ENCODE results near the gene HDAC4. TPM values are rescaled to one million over a fixed set of nuclear protein-coding genes. Genes with fewer than 3 reads are reported as not detected.

Gene HDAC4
- total RNA-seq, 1 donor from 2014 or later, result 65.7 TPM

DNA sequence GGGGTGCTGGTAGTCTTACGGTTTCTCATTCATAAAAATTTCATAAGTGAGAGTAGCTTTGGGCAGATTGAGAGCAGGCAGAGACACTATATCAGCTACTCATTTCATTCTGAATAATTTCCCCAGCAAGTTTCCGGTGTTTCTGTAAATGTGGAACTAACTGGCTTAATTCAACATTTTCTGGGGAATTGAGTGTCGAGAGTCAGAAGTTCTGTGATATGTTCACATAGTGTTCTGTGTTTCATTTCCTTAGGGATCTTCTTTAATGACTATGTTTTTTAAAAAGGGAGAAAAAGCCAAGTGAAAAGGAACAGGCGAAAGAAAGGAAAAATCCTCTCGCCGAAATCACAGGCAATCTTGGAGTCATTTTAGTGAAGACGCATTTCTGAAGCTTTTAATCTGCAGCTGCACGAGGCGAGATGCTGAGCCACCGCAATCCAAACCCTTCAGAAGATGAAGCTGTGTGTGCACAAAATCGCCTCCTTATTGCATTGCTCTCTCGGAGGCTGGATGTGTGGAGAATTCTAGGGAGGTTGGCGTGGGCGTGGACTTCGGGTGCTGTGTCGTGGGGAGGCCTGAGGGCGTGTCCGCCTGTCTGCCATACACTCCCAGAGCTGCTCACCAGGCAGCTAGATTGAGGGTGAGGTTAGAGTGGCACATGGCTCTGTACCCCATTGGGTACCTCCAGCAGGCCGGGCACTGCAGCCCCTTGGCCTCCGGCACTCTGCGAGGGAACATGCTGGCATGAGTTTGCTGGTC, 38.4 kb upstream of the HDAC4 start:
- intact Hi-C loops (cut with DNase I), result no loop called here
- no peak overlapping the region for H3K4me3 ChIP-seq
- TF ChIP-seq, protein P1, sequence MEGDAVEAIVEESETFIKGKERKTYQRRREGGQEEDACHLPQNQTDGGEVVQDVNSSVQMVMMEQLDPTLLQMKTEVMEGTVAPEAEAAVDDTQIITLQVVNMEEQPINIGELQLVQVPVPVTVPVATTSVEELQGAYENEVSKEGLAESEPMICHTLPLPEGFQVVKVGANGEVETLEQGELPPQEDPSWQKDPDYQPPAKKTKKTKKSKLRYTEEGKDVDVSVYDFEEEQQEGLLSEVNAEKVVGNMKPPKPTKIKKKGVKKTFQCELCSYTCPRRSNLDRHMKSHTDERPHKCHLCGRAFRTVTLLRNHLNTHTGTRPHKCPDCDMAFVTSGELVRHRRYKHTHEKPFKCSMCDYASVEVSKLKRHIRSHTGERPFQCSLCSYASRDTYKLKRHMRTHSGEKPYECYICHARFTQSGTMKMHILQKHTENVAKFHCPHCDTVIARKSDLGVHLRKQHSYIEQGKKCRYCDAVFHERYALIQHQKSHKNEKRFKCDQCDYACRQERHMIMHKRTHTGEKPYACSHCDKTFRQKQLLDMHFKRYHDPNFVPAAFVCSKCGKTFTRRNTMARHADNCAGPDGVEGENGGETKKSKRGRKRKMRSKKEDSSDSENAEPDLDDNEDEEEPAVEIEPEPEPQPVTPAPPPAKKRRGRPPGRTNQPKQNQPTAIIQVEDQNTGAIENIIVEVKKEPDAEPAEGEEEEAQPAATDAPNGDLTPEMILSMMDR (IDR thresholded peaks at IDR 0.05), result no peak
- H3K36me3 ChIP-seq, result no peaks in the 10 kb centered on the region
- H3K27ac ChIP-seq, result no peak overlapping the region
- H3K4me1 ChIP-seq, result peaks cover 0 to 9% of the 10 kb centered on the region in 2 donors
- no peaks in the 10 kb centered on the region for H3K9me3 ChIP-seq
- DNase-seq (ENCODE audit: low spot score in 2 of 2), result no peak
- H3K27me3 ChIP-seq, result no peaks in the 10 kb centered on the region

DNA sequence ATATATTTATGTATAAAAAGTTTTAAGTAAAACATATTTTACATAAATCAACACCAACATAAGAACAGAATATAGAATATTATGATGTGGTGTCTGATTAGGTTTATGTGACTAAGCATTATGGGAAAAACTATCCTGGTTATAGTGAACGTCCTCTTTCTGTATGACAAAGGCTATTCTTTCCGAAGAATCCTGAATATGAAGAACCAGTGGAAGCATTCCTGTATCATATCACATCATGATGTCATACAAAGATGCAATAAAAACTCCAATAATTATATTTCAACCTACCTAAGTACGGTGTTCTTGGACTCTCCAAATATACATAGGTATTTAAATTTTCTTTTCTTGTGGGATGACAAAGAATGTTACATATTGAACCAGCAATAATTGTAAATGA, 37.5 kb upstream of the HDAC4 start:
- TF ChIP-seq, protein P1 (IDR thresholded peaks at IDR 0.05), result no peak
- intact Hi-C loops (cut with DNase I), result no loop called here
- Histone ChIP-seq H3K27ac (no peak overlapping the region), H3K4me3 (no peak overlapping the region), H3K27me3 (no peaks in the 10 kb centered on the region), H3K36me3 (no peaks in the 10 kb centered on the region), H3K9me3 (no peaks in the 10 kb centered on the region), H3K4me1 (peaks cover 0 to 9% of the 10 kb centered on the region in 2 donors)
- DNase-seq (ENCODE audit: low spot score in 2 of 2), result no peak

DNA sequence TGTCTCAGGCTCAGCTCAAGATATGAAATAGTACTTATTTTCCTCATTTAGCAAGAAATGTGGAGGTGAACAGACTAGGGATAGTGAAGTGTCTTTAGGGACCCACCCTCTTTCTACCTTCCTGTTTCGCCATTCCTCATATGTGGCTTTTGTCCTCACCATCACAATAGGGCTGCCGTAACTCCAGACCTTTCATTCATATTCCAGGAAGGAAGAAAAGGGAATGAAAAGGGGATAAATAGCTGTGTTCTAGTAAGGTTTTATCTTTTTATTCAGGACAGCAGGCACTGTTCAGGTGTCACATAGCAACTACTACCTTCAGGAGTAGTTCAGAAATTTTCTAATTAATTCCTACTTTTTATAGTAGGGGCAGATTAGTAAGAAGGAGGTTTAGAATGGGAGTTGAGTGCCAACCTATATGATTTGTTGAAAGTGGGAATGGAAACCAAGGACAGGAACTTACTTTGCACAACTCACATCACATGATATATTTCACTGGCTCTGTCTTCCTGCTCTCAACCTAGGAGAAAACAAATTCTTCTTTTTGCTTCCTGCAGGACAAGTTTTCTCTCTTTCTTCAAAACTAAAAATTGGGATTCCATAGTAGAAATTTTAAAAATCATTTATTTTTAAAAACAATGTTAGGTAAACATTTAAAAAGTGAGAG, 36.0 kb upstream of the HDAC4 start:
- Histone ChIP-seq H3K4me3 (no peak overlapping the region), H3K27ac (no peak overlapping the region), H3K4me1 (peaks cover 0 to 9% of the 10 kb centered on the region in 2 donors), H3K27me3 (no peaks in the 10 kb centered on the region), H3K36me3 (no peaks in the 10 kb centered on the region), H3K9me3 (no peaks in the 10 kb centered on the region)
- DNase-seq (ENCODE audit: low spot score in 2 of 2), result no peak
- intact Hi-C loops (cut with DNase I), result no loop called here
- TF ChIP-seq, protein P1 (IDR thresholded peaks at IDR 0.05), result no peak

DNA sequence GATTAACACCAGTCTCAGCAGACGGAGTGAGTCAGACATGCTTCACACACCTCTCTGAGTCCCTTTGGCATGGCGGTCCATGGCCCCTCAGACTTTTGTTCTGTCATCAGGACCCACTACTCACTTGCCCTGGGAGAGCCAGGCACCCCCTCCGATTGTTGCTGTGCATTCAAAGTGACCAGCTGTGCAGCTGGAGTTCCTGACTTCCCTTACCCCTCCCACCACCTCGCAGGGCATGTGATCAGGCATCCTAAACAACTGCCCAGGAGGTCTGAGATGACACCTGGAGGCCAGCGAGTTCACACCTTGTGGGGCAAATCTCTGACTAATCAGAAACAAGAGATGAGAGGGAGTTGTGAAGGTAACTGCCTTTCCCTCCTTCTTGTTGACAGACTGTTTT, 35.3 kb upstream of the HDAC4 start:
- Histone ChIP-seq H3K27me3 (no peaks in the 10 kb centered on the region), H3K9me3 (no peaks in the 10 kb centered on the region), H3K27ac (no peak overlapping the region), H3K4me1 (peaks cover 0 to 9% of the 10 kb centered on the region in 2 donors), H3K36me3 (no peaks in the 10 kb centered on the region), H3K4me3 (no peak overlapping the region)
- intact Hi-C loops (cut with DNase I), result no loop called here
- TF ChIP-seq, protein P1 (IDR thresholded peaks at IDR 0.05), result no peak
- DNase-seq (ENCODE audit: low spot score in 2 of 2), result no peak

GRCh38 chr2:239433777-239434403, 33.1 kb upstream of the HDAC4 start:
- no peak for DNase-seq (ENCODE audit: low spot score in 2 of 2)
- no peak overlapping the region for H3K4me3 ChIP-seq
- intact Hi-C loops (cut with DNase I), result no loop called here

More at GRCh38 chr2:239433777-239434403, 33.1 kb upstream of the HDAC4 start:
- TF ChIP-seq, protein P1 (IDR thresholded peaks at IDR 0.05), result no peak
- no peaks in the 10 kb centered on the region for H3K4me1 ChIP-seq
- H3K36me3 ChIP-seq, result no peaks in the 10 kb centered on the region
- H3K27me3 ChIP-seq, result no peaks in the 10 kb centered on the region
- no peaks in the 10 kb centered on the region for H3K9me3 ChIP-seq
- no peak overlapping the region for H3K27ac ChIP-seq
